ENCODE data around the gene LRCH3.
A peak's percentile ranks its signal among the peaks of the same experiment; 100 is the strongest.

Gene LRCH3

DNA sequence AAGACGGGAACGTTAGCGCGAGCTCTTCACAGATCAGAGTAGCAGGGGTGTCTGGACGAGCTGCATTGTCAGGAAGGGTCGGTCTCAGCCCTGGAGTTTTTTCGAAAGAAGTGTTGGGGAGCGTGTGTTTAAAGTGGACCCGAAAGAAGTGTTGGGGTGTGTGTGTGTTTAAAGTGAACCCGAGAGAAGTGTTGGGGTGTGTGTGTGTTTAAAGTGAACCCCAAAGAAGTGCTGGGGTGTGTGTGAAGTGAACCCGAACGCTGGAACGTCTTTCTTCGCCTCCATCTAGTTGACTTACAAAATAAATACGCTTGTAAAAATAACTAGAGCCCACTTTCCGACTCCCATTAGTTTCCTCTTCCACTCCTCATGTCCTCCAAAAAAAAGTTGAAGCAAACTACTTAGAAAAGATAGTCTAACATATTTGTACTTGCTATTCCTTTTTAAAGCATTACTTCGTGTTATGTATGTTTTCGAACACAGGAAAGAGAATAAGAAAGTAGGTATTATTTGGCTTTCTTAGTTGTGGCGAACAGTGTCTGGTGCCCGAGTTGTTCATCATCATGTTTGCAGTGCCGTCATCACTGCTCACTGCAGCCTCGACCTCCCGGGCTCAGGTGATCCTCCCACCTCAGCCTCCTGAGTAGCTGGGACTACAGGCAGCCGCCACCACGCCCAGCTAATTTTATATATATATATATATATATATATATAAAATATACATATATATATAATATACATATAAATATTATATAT is 1.0 kb downstream of the LRCH3 start:
- DNase-seq (ENCODE audit: low spot score), result peak; percentile 14

DNA sequence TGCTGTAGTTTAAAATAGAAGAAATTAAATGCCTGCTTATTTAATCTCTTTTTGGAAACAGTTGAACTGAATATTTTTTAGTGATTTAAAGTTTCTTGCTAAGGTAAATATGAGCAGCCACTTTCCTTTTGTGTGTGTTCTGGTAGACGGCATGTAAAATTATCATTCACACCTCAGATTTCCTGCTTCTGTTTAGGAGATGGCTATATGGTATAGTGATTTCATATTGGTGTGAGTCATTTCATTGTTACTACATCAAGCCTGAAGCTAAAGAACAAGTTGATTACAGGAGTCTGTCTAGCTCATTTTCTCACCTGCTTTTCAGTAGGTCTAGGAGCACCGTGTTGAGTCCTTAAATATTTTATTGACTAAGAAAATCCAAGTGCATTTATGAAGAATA is 2.2 kb downstream of the LRCH3 start:
- peak; percentile 6 for DNase-seq (ENCODE audit: low spot score)

DNA sequence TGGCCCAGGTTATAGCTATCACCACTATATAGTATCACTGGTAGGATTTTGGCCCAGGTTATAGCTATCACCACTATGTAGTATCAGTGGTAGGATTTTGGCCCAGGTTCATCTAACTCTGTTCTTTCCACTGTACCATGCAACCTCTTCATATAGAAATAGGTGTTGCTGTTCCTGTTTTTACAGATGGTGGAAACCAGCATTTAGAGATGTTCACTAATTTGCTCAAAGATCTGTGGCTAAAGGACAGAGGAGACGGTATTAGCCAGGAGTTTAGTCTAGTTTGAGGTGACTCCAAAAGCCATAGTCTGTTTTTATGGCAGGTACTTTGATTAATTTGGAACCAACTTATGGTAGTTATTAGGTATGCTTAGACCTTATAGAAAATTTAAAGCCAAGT is 3.1 kb downstream of the LRCH3 start:
- no peak for DNase-seq (ENCODE audit: low spot score)

DNA sequence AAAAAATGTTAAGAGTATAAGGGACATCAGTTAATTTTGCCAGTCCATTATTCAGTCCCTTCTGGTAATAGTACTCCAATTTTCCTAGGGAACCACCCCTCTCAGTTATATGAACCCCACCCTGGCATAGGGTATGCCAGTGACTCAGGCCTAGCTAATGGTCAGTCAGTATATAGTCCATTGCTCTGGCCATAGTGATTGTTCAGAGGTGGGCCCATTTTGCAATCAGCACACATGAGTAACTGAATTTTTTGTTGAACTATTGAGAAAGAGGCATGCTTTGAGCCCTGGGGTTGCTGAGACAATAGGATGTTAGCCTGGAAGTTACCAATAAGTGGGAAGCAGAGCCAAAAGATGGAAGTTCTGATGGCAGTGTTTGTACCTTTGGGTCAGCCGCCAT is 4.1 kb downstream of the LRCH3 start:
- no peak for DNase-seq (ENCODE audit: low spot score)

DNA sequence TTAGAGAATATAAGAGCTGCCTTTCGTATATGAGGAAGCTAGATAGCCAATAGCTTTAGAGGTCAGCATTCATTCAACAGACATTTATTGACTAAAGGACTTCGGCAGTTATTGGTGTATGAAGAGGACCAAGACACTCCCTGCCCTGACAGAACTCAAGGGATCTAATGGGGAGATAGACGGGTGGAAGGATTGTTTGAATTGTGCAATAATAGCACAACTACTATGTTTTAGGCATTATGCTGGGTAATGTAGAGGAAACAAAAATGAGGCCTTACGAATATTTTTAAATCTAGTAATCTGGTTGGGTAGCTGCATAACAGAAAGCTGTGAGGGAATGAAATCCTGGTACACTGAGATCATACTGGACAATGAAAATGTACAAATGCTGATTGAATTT is 5.0 kb downstream of the LRCH3 start:
- no peak for DNase-seq (ENCODE audit: low spot score)

DNA sequence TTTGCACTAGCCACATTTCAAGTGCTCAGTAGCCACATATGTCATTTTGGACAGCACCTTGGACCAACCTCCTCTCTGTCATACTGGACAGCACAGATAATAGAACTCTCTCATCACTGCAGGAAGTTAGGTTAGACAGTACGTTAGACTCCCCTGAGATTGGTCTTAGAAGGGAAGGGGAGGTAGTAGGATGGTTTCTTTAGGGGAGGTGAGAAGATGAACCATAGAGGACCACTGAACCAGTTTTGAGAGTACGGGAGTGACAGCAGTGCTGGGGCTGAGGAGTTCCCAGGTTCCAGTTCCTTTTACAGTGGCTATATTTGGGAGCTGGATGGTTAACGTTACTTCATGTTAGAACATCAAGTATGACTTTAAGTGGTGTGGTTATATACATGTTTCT is 7.8 kb downstream of the LRCH3 start:
- DNase-seq (ENCODE audit: low spot score), result no peak

DNA sequence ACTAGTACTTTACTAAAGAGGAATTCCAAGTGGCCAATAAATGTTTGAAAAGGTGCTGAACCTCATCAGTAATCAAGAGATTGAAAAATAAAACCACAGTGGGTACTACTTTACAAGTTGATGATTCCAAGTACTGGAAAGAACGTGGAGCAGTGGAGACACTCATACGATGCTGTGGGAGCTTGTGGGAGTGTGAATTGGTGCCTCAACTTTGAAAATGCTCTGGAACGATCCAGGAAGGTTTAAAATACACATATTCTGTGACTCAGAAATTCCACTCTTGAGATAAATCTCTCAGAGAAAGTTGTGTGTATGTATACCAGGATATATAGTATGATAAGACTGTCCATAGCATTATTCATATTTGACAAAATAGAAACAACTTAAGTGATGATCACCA is 9.3 kb downstream of the LRCH3 start:
- DNase-seq (ENCODE audit: low spot score), result no peak

DNA sequence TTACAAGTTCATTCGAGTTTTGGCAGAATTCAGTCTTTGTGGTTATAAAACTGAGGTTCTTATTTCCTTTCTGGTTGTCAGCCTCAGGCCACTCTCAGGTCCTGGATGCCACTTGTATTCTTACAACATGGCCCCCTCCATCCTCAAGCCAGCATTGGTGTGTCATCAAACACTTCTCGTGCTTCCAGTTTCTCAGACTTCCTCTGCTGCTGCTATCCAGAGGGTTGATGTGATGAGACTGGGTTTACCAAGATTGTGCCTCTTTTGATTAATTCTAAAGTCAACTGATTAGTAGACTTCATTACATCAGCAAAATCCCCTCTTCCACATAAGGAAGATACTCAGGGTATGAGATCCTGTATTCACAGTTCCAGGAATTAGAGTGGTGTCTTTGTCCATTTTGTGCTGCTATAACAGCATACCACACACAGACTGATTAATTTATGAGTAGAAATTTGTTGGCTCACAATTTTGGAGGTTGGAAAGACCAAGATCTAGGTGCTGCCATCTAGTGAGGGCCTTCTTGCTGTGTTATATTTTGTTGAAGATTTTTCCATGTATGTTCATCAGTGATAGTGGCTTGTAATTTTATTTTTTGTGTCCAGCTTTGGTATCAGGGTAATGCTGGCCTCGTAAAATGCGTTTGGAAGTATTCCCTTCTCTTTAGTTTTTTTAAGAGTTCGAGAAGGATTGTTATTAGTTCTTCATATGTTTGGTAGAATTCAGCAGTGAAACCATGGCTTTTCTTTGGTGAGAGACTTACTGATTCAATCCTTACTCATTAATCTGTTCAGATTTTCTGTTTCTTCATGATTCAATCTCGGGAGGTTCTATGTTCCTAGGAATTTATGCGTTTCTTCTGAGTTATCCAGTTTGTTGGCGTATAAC is 11.1 kb downstream of the LRCH3 start:
- DNase-seq (ENCODE audit: low spot score), result no peak

DNA sequence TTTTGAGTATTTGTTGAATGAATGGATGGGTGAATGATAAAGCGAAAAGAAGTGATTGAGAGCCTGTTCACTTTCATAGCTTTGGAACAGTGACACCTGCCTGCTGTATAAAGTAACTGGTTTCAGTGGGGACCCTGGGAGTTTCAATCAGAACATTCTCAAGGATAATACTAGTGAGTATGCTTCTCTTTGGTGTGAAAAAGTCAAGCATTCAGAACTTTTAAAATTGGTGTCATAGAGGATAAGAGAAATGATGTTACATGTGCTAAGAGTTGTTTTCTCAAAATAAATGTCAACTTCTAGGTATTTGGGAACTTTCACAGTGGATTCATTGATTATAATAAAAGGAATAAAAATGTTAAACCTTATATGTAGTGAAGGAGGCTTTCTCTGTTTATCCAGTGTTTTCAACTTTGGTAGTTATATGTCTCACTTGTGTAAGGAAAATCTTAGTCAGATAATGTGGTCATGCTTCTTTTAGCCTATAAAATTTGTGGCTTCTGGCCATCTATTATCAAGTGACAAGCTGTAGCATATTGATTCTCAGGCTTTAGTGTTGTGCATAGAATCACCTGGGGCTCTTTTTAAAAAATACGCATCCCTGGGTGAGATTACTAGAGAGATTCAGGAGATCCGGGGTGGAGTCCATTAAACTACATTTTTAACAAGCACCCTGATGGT is 11.9 kb downstream of the LRCH3 start:
- DNase-seq (ENCODE audit: low spot score), result no peak

DNA sequence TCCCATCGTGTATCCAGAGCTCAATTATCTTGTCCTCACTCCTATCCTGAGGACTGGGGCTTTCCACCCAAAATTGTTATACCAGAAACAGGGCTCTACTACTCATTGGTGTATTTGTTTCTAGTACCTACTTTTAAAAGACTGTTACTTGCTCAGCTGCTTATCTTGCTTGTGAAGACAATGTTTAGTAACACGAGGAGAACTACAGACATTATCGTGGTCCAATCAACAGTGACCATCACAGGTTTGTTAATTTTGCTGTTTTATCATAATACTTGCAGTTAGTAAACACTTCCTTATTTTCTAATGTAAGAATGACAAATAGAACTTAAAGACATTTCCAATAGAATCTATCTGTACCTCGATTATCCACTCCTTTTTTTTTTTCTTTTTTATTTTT is 13.5 kb downstream of the LRCH3 start:
- DNase-seq (ENCODE audit: low spot score), result no peak

DNA sequence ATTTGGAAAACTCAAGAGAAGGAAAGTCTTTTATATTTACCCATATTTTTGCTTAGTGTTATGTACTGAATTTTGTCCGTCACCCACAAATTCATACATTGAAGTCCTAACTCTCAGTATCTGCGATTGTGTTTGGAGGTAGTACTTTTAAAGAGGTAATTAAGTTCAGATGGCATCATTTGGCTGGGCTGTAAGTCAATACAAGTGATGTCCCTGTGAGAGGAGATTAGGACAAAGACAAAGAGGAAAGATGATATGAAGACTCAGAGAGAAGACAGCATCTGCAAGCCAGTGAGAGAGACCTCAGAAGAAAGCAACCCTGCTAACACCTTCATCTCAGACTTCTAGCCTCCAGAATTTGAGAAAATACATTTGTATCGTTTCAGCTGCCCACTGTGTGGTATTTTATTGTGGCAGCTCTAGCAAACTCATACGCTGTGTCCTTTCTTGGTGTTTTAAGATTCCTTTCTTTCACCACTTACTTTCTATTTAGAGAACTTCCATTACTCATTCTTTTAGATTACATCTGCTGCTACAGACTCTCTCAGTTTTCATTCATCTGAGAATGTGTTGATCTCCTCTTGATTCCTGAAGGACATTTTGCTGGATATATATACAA is 17.0 kb downstream of the LRCH3 start:
- no peak for DNase-seq (ENCODE audit: low spot score)

DNA sequence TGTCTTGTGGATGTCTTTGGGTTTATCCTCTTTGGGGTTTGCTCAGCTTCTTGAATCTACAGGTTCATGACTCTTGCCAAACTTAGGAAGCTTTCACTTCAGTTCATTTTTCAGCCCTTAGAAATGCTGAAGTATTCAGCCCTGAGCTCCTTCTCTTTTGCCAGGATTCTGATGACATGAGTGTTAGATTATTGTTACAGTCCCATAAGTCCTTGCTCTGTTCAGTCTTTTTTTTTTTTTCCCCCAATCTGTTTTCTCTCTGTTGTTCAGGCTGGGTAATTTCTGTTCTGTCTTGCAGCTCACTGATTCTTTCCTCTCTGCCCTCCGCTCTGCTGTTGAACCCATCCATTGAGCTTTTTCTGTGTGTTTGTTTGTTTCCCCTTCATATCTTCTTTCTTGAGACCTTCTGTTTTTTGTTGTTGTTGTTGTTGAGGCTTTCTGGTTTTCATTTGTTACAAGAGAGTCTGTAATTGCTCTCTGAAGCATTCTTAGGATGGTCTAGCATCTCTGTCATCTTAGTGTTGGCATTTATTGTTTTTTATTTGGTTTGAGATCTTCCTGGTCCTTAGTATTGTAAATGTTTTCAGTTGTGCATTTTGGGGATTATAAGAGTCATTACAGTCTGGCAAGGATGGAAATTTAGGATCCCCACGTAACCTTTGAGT is 18.4 kb downstream of the LRCH3 start:
- no peak for DNase-seq (ENCODE audit: low spot score)

DNA sequence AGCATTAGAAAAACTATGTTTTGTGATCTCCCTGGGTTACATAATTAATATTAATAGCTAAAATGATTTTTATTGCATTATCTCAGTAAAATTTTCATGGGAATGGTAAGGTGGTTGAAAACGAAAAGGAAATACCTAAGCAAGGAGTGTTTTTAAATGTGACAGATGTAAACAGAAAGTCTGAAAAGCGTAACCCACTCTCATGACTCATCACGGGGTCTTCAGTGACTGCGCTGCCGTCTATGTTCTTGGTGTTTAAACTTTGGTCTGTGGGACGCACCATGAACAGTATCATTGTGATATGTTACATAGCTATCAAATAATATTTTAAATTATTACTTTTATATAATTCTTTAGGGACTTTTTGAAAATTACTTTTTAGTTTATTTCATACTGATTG is 19.8 kb downstream of the LRCH3 start:
- no peak for DNase-seq (ENCODE audit: low spot score)

DNA sequence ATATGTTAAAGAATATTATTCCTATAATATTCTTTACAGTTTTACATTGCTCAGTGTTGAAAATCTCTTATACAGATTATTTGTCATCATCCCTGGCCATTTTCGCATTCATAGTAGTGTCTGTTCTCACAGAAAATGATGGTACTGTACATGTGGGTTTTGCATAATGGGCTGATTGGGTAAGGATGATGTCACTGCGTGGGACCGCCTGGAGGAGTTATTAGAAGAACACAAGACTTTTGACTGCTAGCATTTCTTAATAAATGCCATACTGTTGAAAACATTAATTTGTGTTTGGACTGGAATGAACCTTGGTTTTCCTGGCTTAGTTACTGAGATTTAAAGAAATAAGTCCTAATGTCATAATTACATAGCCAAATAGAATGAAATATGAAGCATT is 20.3 kb downstream of the LRCH3 start:
- no peak for DNase-seq (ENCODE audit: low spot score)

DNA sequence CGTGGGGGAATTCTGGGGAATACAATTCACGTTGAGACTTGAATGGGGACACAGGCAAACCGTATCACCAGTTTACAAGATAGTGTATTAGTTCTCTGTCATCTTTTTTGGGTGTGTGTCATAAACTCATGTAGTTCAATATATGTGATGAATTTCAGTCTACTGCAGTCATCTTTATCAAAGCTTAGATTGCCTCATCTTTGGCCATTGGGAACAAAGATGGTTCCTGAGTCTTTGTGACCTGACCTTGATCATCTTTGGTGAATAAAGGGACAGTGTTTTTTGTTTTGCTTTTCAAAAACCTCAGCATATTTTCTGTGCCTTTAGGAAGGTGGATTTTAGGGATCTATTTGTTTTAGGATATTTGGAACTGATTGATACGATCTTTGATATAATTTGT is 23.3 kb downstream of the LRCH3 start:
- DNase-seq (ENCODE audit: low spot score), result no peak

DNA sequence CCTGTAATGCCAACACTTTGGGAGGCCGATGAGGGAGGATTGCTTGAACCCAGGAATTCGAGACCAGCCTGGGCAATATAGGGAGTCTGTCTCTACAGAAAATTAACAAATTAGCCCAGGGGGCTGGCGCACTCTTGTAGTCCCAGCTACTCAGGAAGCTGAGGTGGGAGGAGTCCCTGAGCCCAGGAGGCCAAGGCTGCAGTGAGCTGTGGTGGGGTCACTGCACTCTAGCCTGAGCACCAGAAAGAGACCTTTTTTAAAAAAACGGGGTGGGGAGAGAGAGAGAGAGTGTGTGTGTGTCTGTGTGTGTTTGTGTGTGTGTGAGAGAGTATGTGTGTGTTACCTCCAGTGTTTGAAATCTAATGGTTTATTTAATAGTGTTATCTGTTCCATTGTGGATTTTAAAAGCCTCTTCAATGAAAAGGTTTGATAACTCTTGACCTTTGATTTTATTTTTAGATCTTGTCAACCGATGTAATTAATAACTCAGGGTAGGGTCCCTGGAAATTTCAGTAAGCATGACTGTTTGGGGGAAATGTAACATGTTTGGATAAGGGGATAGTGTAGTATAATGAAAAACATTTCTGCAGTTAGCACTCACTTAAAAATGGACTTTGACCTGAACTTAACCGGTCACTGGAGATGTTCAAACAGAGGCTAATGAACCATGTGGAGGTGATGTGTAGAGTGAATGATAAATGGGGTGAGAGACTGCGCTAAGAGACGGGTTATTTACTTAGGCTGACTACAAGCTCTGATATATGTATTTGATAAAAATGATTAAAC is 29.7 kb downstream of the LRCH3 start:
- DNase-seq (ENCODE audit: low spot score), result peak; percentile 40

DNA sequence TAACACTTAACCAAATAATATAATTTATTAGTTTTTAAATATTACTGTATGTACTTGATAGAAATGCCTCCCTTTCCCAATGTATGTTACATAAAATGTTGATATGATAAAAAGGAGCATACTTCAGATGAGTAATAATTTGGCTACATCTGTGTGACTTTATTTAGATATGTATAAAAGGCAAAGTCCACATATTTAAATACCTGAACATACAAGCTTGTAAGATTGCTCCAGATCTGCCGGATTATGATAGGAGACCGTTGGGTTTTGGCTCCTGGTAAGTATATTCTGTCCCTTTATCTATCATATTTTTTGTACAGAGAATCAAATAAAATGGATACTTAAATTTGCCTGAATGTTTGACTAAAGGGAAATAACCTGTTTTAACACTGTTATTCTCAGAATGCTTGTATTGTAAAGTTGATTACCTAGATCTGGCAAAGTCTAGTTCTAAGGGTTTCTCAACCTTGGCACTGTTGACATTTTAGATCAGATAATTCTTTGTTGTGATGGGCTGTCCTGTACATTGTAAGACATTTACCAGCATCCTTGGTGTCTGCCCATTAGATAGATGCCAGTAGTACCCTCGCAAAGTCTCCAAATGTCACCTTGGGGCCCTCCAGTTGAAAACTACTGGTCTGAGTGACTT is 38.5 kb downstream of the LRCH3 start:
- no peak for DNase-seq (ENCODE audit: low spot score)

DNA sequence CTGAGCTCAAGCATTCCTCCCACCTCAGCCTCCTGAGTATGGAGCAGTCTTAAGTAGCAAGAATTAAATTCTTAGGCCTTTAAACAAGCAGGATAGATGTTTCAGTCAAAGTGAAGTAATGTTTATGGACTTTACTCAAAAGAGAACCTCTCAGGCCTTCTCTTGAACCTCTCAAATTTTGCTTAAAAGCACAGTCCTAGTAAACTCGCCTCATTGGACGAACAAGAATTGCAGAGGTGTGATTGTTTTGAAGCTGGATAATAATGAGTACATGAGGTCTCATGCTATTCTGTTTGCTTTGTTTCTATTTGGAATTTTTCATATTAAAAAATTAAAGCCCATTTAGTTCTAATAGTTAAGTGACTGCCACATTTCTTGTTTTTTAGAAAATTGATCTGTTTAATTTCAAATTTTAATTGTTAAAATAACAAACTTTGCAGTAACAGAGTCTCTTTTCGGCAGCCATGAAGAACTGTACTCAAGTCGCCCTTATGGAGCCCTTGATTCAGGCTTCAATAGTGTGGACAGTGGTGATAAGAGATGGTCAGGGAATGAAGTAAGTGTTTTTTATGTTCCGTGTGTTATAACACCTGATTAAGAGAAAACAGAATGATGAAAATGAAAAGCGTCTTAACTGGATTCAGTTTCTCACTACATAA is 39.4 kb downstream of the LRCH3 start:
- no peak for DNase-seq (ENCODE audit: low spot score)

DNA sequence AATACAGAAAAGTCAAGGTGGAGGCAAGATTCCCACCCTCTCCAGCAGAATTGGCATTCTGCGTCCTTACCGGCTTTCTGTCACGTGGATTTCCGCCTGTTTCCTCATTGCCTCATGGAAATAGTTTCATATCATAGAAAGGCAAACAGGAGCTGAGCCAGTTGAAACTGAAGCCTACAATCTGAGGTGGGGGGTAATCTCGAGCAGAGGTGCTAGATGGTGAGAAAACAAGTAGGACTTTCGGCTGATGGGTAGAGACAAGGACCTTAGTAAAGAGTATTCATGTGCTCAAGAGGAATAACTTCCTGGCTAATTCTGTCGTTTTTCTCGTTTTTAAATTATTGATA is 39.9 kb downstream of the LRCH3 start:
- DNase-seq (ENCODE audit: low spot score), result no peak

All from LoVo (cell line).